ENCODE data around the gene ZBTB20. TPM values are rescaled to one million over a fixed set of nuclear protein-coding genes. Genes with fewer than 3 reads are reported as not detected.

ZBTB20 gene
- polyA plus RNA-seq, 1 of the 3 experiments (the other 2 are of a cell fraction): 0.43 TPM

- CTCF ChIA-PET: no interaction called here
- WGBS (ENCODE audit: low lambda C conversion rate): 96% methylated on average over 1 of the region's 1 CpG
- no peak overlapping the region for H3K9ac ChIP-seq
Measured at GRCh38 chr3:114554731-114555130, 592.4 kb downstream of the ZBTB20 start.

More at GRCh38 chr3:114554731-114555130, 592.4 kb downstream of the ZBTB20 start:
- Histone ChIP-seq H3K36me3 (replicated peaks in 1 of 2; ENCODE audit: control insufficient read depth in 1 of 2, insufficient read depth in 2 of 2, low read length in 1 of 2) (no peaks in the 10 kb centered on the region), H4K20me1 (ENCODE audit: insufficient read depth) (no peaks in the 10 kb centered on the region), H3K9me3 (no peaks in the 10 kb centered on the region), H3F3A (replicated peaks; ENCODE audit: insufficient read depth) (peaks cover 14% of the 10 kb centered on the region), H3K4me2 (no peak overlapping the region), H3K79me2 (ENCODE audit: insufficient read depth) (no peaks in the 10 kb centered on the region), H3K4me1 (ENCODE audit: control insufficient read depth in 1 of 2, insufficient read depth in 2 of 2, low read depth in 1 of 2, low read length in 1 of 2) (0 out of 4 replicates have a peak, but pooled peaks cover 0 to 3% of the 10 kb centered on the region in 2 experiments), H3K27me3 (ENCODE audit: insufficient read depth) (no peaks in the 10 kb centered on the region), H2AFZ (ENCODE audit: low read depth) (no peak overlapping the region), H3K27ac (ENCODE audit: low read depth in 2 of 2, low read length in 1 of 2) (no peak overlapping the region), H3K9me2 (no peaks in the 10 kb centered on the region), H3K4me3 (ENCODE audit: low read depth in 2 of 2, low read length in 1 of 2) (no peak overlapping the region)
- POLR2A ChIA-PET: no interaction called here
- TF ChIP-seq SMC3 (IDR thresholded peaks at IDR 0.05; ENCODE audit: low read depth, low read length) (no peak), GATA2 (CRISPR knock-in tag; IDR thresholded peaks at IDR 0.05) (no peak), CTCF (IDR thresholded peaks at IDR 0.05) (no peak), MEF2A (IDR thresholded peaks at IDR 0.05; ENCODE audit: borderline replicate concordance, low read depth) (no peak), USF1 (IDR thresholded peaks at IDR 0.05; ENCODE audit: borderline replicate concordance, low read depth) (no peak), ZBTB33 (IDR thresholded peaks at IDR 0.05; ENCODE audit: borderline replicate concordance, low read depth) (no peak), RFX5 (IDR thresholded peaks at IDR 0.05; ENCODE audit: low read length) (no peak)
- DNase-seq: no peak

Data from SK-N-SH (cell line).